Testis (tissue), 2 donors: ENCODE data around the gene SH3RF1.

Source experiments
- CTCF ChIP-seq, 3 experiments: fragments of 450-650 bp in 2 of 3; fragments of 200-600 bp in 1 of 3; sonication (generic) in 1 of 3; IDR thresholded peaks; one replicate each; pipeline ENCODE4 v1.5.1; 2016 to 2019; ENCODE audit warnings: antibody characterized with exemption in 3 of 3, mild to moderate bottlenecking in 2 of 3, moderate library complexity in 1 of 3
- POLR2A ChIP-seq: fragments of 450-650 bp; IDR thresholded peaks from one replicate; pipeline ENCODE4 v1.6.1; 2017; ENCODE audit warnings: antibody characterized with exemption, mild to moderate bottlenecking, moderate library complexity

DNA sequence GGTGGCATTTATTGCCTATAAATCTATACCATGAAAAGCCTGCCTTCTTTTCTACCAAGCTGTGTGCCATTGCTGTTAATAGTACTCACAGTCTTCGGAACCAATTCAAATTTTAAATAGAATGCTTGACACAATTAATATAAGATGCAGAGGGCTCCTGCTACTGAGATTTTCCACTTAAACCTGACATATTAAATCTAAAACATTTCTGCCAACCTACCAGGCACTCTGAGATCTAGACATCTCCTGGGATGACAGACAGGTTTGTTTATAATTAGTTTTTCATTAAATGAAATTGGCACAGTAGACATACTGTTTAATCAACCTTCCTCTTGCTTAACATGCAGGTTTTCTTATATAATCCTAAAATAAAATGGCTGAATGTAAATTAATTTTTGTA, 143.4 kb downstream of the SH3RF1 start:
- TF ChIP-seq CTCF (IDR thresholded peaks at IDR 0.05) (no peak), POLR2A (no peak)
